Left kidney (tissue), 2 donors: Measurements from ENCODE around the gene WDFY3. TPM values are rescaled to one million over a fixed set of nuclear protein-coding genes. Genes with fewer than 3 reads are reported as not detected.
"Not testable (repeated sequence)": the region's sequence is repeated elsewhere in the genome, so short reads cannot be mapped to it uniquely, and the experiment has no call there.

Experiments
- DNase-seq: peaks from one replicate; pipeline ENCODE4 v3.0.0-alpha.2; 2013
- polyA plus RNA-seq: library from polyadenylated mRNA; unstranded; fragments of 120-200 nt; gene quantifications from one replicate; pipeline ENCODE4 v1.2.1, GENCODE V29; 2013; ENCODE audit not compliant: insufficient read length

WDFY3 gene
- polyA plus RNA-seq, 1 donor, result 64.9 TPM

GRCh38 chr4:84718699-84719098 lies 247.8 kb downstream of the WDFY3 start:
- no peak for DNase-seq

GRCh38 chr4:84710548-84710947 lies 255.9 kb downstream of the WDFY3 start:
- DNase-seq, result no peak

GRCh38 chr4:84708406-84709135 lies 257.9 kb downstream of the WDFY3 start:
- DNase-seq, result no peak

GRCh38 chr4:84706286-84706685 lies 260.2 kb downstream of the WDFY3 start:
- no peak for DNase-seq

DNA sequence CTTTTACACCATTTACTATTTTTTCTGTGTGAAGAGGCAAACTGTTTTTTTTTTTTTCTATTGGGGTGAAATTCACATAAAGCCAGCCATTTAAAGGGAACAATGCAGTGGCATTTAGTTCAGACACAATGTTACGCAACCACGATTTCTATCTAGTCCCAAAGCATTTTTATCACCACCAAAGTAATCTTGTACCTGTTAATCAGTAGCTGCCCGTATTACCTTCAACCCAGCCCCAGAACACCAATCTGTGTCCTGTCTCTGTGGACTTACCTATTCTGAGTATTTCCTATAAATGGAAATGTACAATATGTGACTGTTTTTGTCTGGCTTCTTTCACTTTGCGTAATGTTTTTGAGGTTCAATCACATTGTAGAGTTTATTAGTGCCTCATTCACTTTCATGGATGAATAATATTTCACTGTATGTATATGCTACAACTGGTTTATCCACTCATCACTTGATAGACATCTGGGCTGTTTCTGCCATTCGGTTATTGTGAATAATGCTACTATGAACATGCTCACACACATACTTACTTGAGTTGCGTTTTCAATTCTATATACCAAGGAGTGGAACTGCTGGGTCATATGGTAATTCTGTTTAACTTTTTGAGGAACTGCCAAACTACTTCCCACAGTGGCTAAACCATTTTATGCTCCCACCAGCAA lies 267.4 kb downstream of the WDFY3 start:
- no peak for DNase-seq

DNA sequence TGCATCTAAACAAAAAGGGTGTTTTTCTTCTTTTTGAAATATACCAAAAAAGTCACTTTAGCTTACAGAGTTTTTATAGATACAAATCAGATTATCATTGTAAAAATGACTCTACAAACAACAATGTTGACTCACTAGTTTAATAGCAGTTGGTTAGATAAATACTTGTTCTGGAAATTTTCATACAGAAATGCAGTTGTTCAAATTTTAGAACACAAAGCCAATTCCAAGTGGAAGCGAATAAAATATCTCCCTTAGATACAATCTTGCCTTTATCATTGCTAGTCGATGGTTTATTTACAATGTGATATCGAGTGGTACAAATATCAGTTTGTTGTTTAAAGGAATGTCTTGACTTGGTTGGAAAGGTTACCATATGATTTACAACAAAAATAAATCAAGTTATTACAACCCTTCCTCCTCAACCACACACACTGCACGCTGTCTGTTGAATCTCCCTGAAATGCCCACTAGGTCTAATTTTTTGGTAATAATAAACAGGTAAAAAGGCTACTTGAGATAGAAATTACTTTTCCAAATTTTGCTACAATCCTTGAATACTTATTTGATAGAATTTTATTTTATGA lies 268.8 kb downstream of the WDFY3 start:
- no peak for DNase-seq

DNA sequence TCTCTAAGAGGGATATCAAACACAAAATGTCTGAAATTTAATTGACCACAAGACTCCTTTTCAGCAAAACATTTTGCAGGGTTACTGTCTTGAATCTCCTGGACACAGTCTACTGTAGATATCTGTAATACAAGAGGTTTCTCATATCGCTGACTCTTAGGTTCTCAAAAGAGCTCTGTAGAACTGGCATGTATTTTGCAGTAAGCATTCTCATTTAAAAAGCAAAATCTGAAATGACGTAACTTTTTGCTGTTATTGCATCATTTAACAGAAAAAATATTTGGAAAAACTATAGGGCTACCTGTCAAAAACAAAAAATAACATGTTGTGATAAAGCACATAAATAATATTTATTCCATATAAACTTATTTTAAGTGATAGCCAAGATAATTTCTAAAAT lies 269.3 kb downstream of the WDFY3 start:
- DNase-seq, result no peak

DNA sequence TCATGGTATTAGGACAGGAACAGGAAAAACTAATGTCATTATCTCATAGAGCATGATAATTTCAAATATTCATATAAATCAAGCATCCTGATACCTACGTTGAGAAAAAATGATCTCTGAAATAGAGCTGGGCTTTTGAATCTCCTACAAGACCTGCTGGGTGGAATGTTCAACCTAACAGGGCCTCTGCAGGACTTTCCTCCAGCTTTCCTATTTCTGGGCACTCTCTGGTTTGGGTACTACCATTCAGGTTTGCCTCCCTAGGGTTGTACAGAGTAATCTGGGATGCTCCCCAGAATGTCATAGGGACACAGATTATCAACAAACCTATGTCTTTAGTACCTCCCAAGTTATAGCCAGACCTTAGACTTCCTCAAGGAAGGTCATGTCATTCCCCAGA lies 274.7 kb downstream of the WDFY3 start:
- no peak for DNase-seq

- no peak for DNase-seq
These were observed 275.3 kb downstream of the WDFY3 start for GRCh38 chr4:84691170-84691691.

DNA sequence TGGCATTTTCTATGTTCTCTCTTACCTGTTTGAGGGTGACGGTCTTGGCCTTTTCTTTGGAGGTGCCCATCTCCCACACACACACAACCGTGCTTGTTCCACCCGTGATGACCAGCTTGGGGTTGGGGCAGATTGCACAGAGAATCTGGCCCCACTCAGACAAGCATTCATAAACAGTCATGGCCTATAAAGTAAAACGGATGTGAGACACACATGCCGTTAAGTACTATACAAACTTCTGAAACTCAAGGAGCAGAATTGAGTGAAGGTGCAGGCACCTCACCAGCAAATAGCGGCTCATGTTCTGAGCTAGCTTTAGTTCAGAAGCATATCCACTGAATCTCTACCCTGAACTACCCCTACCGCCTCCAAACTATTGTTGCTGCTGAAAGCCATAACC lies 276.0 kb downstream of the WDFY3 start:
- DNase-seq, result no peak

DNA sequence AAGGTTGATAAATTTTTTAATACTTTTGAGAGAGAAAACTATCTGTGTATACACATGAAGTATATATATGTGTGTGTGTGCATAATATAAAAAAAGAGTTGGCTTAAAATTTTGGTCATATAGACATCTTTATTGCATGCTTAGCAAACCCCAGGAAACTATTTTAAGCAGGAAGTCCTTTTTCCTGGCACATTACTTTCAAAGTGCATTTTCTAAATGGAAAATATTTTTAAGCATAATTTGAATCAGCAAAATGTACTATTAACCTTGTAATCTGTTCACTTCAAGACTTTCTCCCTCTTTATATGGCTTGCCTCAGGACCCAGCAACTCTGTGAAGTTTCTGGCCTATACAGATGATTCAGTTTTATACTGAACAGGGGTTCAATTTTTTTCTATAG lies 277.3 kb downstream of the WDFY3 start:
- no peak for DNase-seq

DNA sequence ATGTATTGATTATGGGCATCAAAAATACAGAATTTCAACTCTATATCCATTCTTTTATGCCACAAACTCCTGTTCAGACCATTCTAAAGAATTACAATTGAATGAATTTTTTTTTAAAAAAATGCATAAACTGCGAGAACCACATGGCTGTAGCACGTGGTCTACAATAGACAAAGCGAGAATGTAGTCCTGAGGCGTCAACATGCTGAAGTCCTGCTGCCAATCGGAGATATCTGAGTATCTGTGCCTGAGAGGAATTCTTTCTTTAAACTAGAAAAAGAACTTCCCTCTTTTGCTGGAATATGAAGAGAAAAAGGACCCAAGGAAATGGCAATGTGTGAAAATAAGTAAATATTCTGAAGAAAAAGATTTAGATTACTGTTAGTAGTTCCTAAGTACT lies 277.9 kb downstream of the WDFY3 start:
- no peak for DNase-seq

DNA sequence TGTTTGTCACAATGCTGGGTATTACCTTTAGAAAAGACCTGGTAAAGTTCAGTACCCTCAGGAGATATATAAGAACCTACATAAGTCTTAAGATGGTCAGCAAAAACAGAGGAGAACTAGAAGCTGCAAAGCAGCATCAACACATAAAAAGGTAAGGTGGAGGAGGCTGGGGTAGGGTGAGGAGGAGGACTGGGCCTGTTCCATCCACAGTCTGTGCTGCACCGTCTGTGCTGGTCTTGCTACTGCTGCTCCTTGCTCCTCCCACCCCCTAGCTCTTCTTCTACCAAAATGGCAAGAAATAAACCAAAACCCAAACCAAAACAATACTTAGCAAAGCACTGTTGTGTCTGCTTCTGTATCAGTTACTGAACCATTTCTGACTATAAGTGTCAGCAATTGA lies 281.4 kb downstream of the WDFY3 start:
- no peak for DNase-seq

- DNase-seq, result no peak
These were observed 282.1 kb downstream of the WDFY3 start for GRCh38 chr4:84684361-84684760.

DNA sequence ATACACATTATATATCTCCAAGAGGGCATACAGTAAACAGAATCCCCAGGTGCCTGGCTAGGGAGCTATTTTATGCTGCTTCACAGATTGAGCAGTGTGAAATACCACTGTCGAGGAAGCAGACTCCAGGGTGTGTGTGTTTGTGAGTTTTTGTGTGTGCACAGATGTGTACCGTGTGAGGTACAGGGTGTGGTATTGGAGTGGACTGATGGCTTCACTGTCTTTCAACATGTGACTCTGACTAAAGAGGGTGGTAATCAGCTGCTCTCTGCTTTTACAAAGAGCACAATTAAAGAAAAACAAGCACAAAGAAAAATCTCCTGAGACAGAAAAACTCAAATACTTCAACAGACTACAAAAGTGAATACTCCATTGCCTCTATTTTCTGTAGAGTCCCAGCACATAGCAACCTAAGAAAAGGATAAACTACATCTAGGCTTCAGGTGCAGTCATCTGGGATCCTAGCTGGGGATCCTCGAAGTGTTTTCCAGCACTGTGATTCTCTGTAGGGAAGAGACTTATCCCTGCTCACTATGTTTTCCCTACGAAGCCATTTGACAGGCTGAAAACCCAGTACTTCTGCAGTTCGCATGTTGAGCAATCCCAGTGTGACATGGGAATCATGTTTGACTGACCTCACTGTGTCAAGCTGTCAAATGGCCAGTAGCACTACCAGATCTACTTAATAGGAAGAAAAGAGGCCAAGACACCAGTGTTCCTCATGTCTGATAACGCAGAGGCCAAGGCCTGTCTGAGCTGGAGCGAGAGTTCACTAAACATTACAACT lies 283.2 kb downstream of the WDFY3 start:
- DNase-seq, result no peak

DNA sequence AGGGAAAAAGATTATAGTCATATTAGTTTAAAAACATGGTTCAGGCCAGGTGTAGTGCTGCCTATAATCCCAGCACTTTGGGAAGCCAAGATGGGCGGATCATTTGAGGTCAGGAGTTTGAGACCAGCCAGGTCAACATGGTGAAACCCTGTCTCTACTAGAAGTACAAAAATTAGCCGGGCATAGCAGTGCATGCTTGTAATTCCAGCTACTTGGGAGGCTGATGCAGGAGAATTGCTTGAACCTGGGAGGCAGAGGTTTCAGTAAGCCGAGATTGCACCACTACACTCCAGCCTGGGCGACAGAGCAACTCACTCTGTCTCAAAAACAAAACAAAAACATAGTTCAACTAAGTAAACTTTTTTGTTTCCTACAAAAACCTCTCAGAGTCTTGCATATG lies 283.8 kb downstream of the WDFY3 start:
- DNase-seq, result not testable (repeated sequence)

- no peak for DNase-seq
These were observed 284.8 kb downstream of the WDFY3 start for GRCh38 chr4:84681486-84682274.

- DNase-seq, result no peak
These were observed 285.5 kb downstream of the WDFY3 start for GRCh38 chr4:84680956-84681355.

GRCh38 chr4:84678976-84679744 lies 287.3 kb downstream of the WDFY3 start:
- no peak for DNase-seq

- no peak for DNase-seq
These were observed 288.5 kb downstream of the WDFY3 start for GRCh38 chr4:84677995-84678394.

GRCh38 chr4:84677093-84677492 lies 289.4 kb downstream of the WDFY3 start:
- no peak for DNase-seq
